ENCODE measurements around the gene MSI1.

Gene MSI1

GRCh38 chr12:120376934-120377572 is 8.1 kb upstream of the MSI1 start:
- DNase-seq (ENCODE audit: low read depth), result no peak

GRCh38 chr12:120376416-120376815 is 7.5 kb upstream of the MSI1 start:
- no peak for DNase-seq (ENCODE audit: low read depth)

- DNase-seq (ENCODE audit: low read depth), result no peak
Measured at GRCh38 chr12:120376009-120376408, 7.0 kb upstream of the MSI1 start.

- no peak for DNase-seq (ENCODE audit: low read depth)
Measured at GRCh38 chr12:120373683-120374082, 4.7 kb upstream of the MSI1 start.

GRCh38 chr12:120370343-120371243 is 1.6 kb upstream of the MSI1 start:
- DNase-seq (ENCODE audit: low read depth), result no peak

- no peak for DNase-seq (ENCODE audit: low read depth)
Measured at GRCh38 chr12:120369603-120370342, 809 bp upstream of the MSI1 start.

- no peak for DNase-seq (ENCODE audit: low read depth)
Measured at GRCh38 chr12:120367924-120368788, 808 bp downstream of the MSI1 start.

GRCh38 chr12:120367233-120367923 is 1.6 kb downstream of the MSI1 start:
- no peak for DNase-seq (ENCODE audit: low read depth)

GRCh38 chr12:120366845-120367232 is 2.1 kb downstream of the MSI1 start:
- no peak for DNase-seq (ENCODE audit: low read depth)

- DNase-seq (ENCODE audit: low read depth), result no peak
Measured at GRCh38 chr12:120366341-120366705, 2.6 kb downstream of the MSI1 start.

- no peak for DNase-seq (ENCODE audit: low read depth)
Measured at GRCh38 chr12:120365675-120366340, 3.2 kb downstream of the MSI1 start.

GRCh38 chr12:120364487-120364886 is 4.5 kb downstream of the MSI1 start:
- DNase-seq (ENCODE audit: low read depth), result no peak

GRCh38 chr12:120363274-120363855 is 5.6 kb downstream of the MSI1 start:
- no peak for DNase-seq (ENCODE audit: low read depth)

- DNase-seq (ENCODE audit: low read depth), result no peak
Measured at GRCh38 chr12:120362516-120363273, 6.3 kb downstream of the MSI1 start.

- DNase-seq (ENCODE audit: low read depth), result no peak
Measured at GRCh38 chr12:120361506-120362208, 7.3 kb downstream of the MSI1 start.

GRCh38 chr12:120359128-120359527 is 9.8 kb downstream of the MSI1 start:
- no peak for DNase-seq (ENCODE audit: low read depth)

GRCh38 chr12:120358412-120359100 is 10.4 kb downstream of the MSI1 start:
- DNase-seq (ENCODE audit: low read depth), result no peak

GRCh38 chr12:120357104-120357503 is 11.9 kb downstream of the MSI1 start:
- DNase-seq (ENCODE audit: low read depth), result no peak
